HG02973 (cell line): ENCODE results near the gene PRIM2.
"Not testable (repeated sequence)": the region's sequence is repeated elsewhere in the genome, so short reads cannot be mapped to it uniquely, and the experiment has no call there.

Experiments used
- ATAC-seq: cut with Tn5 transposase; IDR thresholded peaks from one replicate; pipeline ENCODE4 v1.9.1; 2021; ENCODE audit warnings: moderate library complexity; ENCODE audit not compliant: unreplicated experiment

Gene PRIM2

GRCh38 chr6:57579489-57579888 is 262.1 kb downstream of the PRIM2 start:
- not testable (repeated sequence) for ATAC-seq

- not testable (repeated sequence) for ATAC-seq
Measured at GRCh38 chr6:57581586-57581985, 264.2 kb downstream of the PRIM2 start.

DNA sequence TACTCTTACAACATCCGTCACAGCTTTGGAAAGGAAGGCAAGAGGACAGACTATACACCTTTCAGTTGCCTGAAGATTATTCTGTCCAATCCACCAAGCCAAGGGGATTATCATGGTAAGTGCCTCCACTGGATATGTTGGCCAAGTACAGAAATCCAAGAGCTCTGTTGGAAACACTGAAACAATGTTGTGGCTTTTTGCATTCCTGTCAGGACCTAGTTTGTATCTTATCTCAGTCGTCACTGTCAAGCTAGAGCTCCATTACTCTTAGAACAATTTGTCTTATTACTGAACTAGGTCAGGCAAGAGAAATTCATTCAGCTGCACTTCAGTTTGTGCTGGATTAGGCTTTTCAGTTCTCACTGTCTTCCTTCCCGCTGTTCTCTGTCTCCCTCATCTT is 283.7 kb downstream of the PRIM2 start:
- ATAC-seq, result not testable (repeated sequence)

DNA sequence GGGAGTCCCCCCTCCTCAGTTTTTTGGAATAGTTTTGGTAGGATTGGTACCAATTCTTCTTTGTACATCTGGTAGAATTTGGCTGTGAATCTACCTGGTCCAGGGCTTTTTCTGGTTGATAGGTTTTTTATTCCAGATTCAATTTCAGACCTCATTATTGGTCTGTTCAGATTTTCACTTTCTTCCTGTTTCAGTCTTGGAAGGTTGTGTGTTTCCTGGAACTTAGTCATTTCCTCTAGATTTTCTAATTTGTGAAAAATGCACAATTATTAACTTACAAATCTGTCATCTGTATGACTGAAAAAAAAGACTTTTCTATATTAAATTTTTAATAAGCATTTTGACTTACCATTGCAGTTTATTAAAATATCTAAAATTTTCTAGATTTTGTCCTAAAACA is 287.9 kb downstream of the PRIM2 start:
- ATAC-seq, result not testable (repeated sequence)

DNA sequence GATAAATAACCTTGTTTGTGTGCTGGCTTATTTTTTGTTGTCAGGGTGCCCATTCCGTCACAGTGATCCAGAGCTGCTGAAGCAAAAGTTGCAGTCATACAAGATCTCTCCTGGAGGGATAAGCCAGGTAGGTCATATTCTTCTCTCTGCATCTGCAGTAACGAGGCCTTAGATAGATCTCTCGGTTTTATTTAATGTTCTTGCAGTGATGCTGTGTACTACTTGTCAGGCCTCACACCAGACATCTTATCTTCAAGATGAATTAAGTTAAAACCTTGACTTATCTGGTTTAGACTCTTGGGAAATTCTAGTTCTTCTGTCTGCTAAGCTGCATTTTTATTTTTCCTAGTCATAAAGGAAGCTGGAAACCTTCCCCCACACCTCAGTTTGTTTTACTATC is 288.9 kb downstream of the PRIM2 start:
- not testable (repeated sequence) for ATAC-seq

- not testable (repeated sequence) for ATAC-seq
Measured at GRCh38 chr6:57610612-57611011, 293.2 kb downstream of the PRIM2 start.

GRCh38 chr6:57618959-57619358 is 301.5 kb downstream of the PRIM2 start:
- not testable (repeated sequence) for ATAC-seq

DNA sequence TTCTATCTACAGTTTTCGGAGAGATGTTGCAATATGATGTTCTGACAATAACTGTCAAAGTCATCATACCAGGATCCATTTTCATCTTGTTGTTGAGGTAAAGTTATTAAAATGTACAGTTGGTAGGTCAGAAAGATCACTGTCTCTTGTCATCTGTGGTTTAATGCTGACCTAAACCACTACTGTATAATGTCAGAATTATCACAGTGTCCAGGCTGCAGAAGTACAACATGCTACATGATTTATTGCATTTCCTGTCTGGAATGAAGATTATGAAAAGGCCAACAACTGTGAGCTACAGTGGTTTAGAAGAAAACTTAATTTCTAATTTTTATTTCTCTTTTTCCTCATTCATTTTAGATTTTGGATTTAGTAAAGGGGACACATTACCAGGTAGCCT is 314.3 kb downstream of the PRIM2 start:
- not testable (repeated sequence) for ATAC-seq

GRCh38 chr6:57658526-57658925 is 341.1 kb downstream of the PRIM2 start:
- not testable (repeated sequence) for ATAC-seq

- ATAC-seq, result not testable (repeated sequence)
Measured at GRCh38 chr6:57659794-57660193, 342.4 kb downstream of the PRIM2 start.

GRCh38 chr6:57660940-57661339 is 343.5 kb downstream of the PRIM2 start:
- ATAC-seq, result peak; percentile 66

GRCh38 chr6:57668108-57668507 is 350.7 kb downstream of the PRIM2 start:
- ATAC-seq, result not testable (repeated sequence)

- not testable (repeated sequence) for ATAC-seq
Measured at GRCh38 chr6:57671237-57671636, 353.8 kb downstream of the PRIM2 start.

DNA sequence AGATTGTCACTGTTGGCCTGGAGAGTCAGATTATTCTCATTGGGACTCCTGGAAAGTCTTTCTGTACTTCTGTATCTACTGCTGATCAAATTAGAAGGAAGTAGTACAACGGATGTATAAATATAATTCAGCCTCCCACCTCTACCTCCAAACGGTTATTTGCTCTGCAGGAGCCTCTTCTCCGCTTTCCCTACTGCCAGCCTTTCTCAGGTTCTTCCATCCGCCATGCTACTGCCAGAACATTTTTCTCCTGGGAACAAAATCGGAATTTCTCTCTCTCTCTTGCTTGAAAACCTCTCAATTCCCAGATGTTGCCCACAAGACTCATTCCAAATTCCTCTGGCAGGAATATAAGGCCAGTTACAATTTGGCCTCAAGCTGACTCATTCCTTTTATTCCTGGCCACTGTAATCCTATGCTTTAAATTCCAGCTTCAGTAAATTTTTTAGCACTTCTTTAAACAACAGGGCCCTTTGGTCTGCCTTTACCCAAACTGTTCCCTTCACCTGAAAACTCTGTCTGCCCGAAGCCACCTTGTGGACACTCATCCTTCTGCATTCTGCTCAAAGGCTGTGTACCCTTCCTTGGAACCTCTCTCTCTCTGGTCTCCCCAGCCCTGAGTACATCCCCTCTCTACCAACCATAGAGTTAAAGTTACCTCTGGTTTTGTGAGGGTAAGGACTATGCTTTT is 354.7 kb downstream of the PRIM2 start:
- ATAC-seq, result not testable (repeated sequence)

DNA sequence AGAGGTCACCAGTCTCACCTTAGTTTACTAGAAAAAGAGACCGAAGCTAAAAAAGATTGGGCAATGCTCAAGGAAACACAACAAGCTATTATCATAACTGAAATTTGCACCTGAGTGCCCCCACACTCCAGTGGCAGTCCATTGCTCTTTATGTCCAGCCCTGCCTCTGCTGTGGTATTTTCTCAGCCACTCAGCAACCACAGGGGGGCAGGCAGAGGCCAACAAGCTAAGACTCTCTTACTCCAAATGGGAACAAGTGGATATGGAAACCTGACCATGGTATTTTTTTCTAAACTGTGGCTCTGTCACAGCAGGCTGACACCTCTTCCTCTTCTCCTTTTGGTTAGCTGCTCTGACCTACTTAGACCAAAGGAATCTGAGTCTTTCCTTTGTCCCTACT is 355.9 kb downstream of the PRIM2 start:
- ATAC-seq, result not testable (repeated sequence)

- not testable (repeated sequence) for ATAC-seq
Measured at GRCh38 chr6:57675386-57675785, 358.0 kb downstream of the PRIM2 start.

GRCh38 chr6:57696382-57696781 is 379.0 kb downstream of the PRIM2 start:
- not testable (repeated sequence) for ATAC-seq
